HEK293 (cell line): Measurements from ENCODE around the gene CAMK2N2.

ENCODE experiments used
- MEIS1 ChIP-seq: sonication (generic); formaldehyde crosslinking; IDR thresholded peaks from 2 replicates; pipeline ENCODE4 v1.8.1; 2022; ENCODE audit warnings: missing genetic modification reagents, mild to moderate bottlenecking, borderline replicate concordance
- REPIN1 ChIP-seq: fragments of 450-650 bp; formaldehyde crosslinking; IDR thresholded peaks from 2 replicates; pipeline ENCODE4 v1.5.1; 2017; ENCODE audit warnings: missing biosample characterization, missing genetic modification characterization, low read depth
- SCRT2 ChIP-seq: fragments of 450-650 bp; formaldehyde crosslinking; IDR thresholded peaks from 2 replicates; pipeline ENCODE4 v1.5.1; 2016; ENCODE audit warnings: missing biosample characterization, missing genetic modification characterization
- SETDB1 ChIP-seq: IDR thresholded peaks from one replicate; pipeline ENCODE4 v1.6.1; 2017; ENCODE audit warnings: mild to moderate bottlenecking, low read length, moderate library complexity, mixed read lengths; ENCODE audit not compliant: insufficient read length
- SP3 ChIP-seq: fragments of 450-650 bp; formaldehyde crosslinking; IDR thresholded peaks from 2 replicates; pipeline ENCODE4 v1.5.1; 2016; ENCODE audit warnings: missing biosample characterization, missing genetic modification characterization
- SP7 ChIP-seq: fragments of 450-650 bp; formaldehyde crosslinking; IDR thresholded peaks from 2 replicates; pipeline ENCODE4 v1.5.1; 2016; ENCODE audit warnings: missing biosample characterization, missing genetic modification characterization
- YY1 ChIP-seq: fragments of 450-650 bp; formaldehyde crosslinking; IDR thresholded peaks from 2 replicates; pipeline ENCODE4 v1.5.1; 2018; ENCODE audit warnings: missing biosample characterization, missing genetic modification characterization
- ZBTB7A ChIP-seq: fragments of 450-650 bp; formaldehyde crosslinking; IDR thresholded peaks from 2 replicates; pipeline ENCODE4 v1.5.1; 2016; ENCODE audit warnings: low read depth, missing biosample characterization, missing genetic modification characterization
- ZFP3 ChIP-seq: fragments of 450-650 bp; formaldehyde crosslinking; IDR thresholded peaks from 2 replicates; pipeline ENCODE4 v1.5.1; 2016; ENCODE audit warnings: low read depth, missing biosample characterization, missing genetic modification characterization
- ZFP69B ChIP-seq: fragments of 450-650 bp; formaldehyde crosslinking; IDR thresholded peaks from 2 replicates; pipeline ENCODE4 v1.5.1; 2016; ENCODE audit warnings: missing biosample characterization, missing genetic modification characterization
- ZNF146 ChIP-seq: fragments of 450-650 bp; formaldehyde crosslinking; IDR thresholded peaks from 2 replicates; pipeline ENCODE4 v1.5.1; 2016; ENCODE audit warnings: missing biosample characterization, missing genetic modification characterization
- ZNF2 ChIP-seq: fragments of 450-650 bp; formaldehyde crosslinking; IDR thresholded peaks from 2 replicates; pipeline ENCODE4 v1.5.1; 2016; ENCODE audit warnings: missing biosample characterization, missing genetic modification characterization
- ZNF211 ChIP-seq: fragments of 450-650 bp; formaldehyde crosslinking; IDR thresholded peaks from 2 replicates; pipeline ENCODE4 v1.5.1; 2016; ENCODE audit warnings: low read depth, missing biosample characterization, missing genetic modification characterization
- ZNF335 ChIP-seq: fragments of 450-650 bp; formaldehyde crosslinking; conservative IDR thresholded peaks from 2 replicates; pipeline ENCODE4 v1.5.1; 2016; ENCODE audit warnings: missing biosample characterization, missing genetic modification characterization
- ZNF341 ChIP-seq: fragments of 450-650 bp; formaldehyde crosslinking; IDR thresholded peaks from 2 replicates; pipeline ENCODE4; 2016; ENCODE audit warnings: low read depth, missing biosample characterization, missing genetic modification characterization
- ZNF416 ChIP-seq: fragments of 450-650 bp; formaldehyde crosslinking; IDR thresholded peaks from 2 replicates; pipeline ENCODE4 v1.5.1; 2016; ENCODE audit warnings: missing biosample characterization, missing genetic modification characterization
- ZNF501 ChIP-seq: fragments of 450-650 bp; formaldehyde crosslinking; IDR thresholded peaks from 2 replicates; pipeline ENCODE4 v1.5.1; 2016; ENCODE audit warnings: missing biosample characterization, missing genetic modification characterization
- ZNF514 ChIP-seq: fragments of 450-650 bp; formaldehyde crosslinking; IDR thresholded peaks from 2 replicates; pipeline ENCODE4 v1.5.1; 2016; ENCODE audit warnings: missing biosample characterization, missing genetic modification characterization
- ZNF571 ChIP-seq: fragments of 450-650 bp; formaldehyde crosslinking; IDR thresholded peaks from 2 replicates; pipeline ENCODE4 v1.5.0; 2017; ENCODE audit warnings: missing biosample characterization, missing genetic modification characterization
- ZNF791 ChIP-seq: fragments of 450-650 bp; formaldehyde crosslinking; IDR thresholded peaks from 2 replicates; pipeline ENCODE4 v1.5.1; 2016; ENCODE audit warnings: missing biosample characterization, missing genetic modification characterization
- ZSCAN16 ChIP-seq: fragments of 450-650 bp; formaldehyde crosslinking; IDR thresholded peaks from 2 replicates; pipeline ENCODE4 v1.5.1; 2016; ENCODE audit warnings: missing biosample characterization, missing genetic modification characterization
- TF ChIP-seq, protein P1 (sequence below): fragments of 450-650 bp; formaldehyde crosslinking; IDR thresholded peaks from 2 replicates; pipeline ENCODE4 v1.5.1; 2016; ENCODE audit warnings: missing biosample characterization, missing genetic modification characterization
- TF ChIP-seq, protein P2 (sequence below): fragments of 450-650 bp; formaldehyde crosslinking; conservative IDR thresholded peaks from 2 replicates; pipeline ENCODE4 v1.5.1; 2016; ENCODE audit warnings: low read depth, missing biosample characterization, missing genetic modification characterization
- TF ChIP-seq, protein P3 (sequence below): fragments of 450-650 bp; formaldehyde crosslinking; IDR thresholded peaks from 2 replicates; pipeline ENCODE4 v1.5.1; 2016; ENCODE audit warnings: missing biosample characterization, missing genetic modification characterization
- TF ChIP-seq, protein P4 (sequence below): fragments of 450-650 bp; formaldehyde crosslinking; IDR thresholded peaks from 2 replicates; pipeline ENCODE4 v1.5.1; 2017; ENCODE audit warnings: missing biosample characterization, missing genetic modification characterization
- TF ChIP-seq, protein P5 (sequence below): fragments of 450-650 bp; formaldehyde crosslinking; optimal IDR thresholded peaks from 2 replicates; pipeline ENCODE3; 2016; ENCODE audit warnings: missing biosample characterization, mild to moderate bottlenecking, missing genetic modification characterization
- TF ChIP-seq, protein P6 (sequence below): fragments of 450-650 bp; formaldehyde crosslinking; IDR thresholded peaks from 2 replicates; pipeline ENCODE4 v1.5.1; 2016; ENCODE audit warnings: missing biosample characterization, missing genetic modification characterization
- TF ChIP-seq, protein P7 (sequence below): fragments of 450-650 bp; formaldehyde crosslinking; IDR thresholded peaks from 2 replicates; pipeline ENCODE4 v1.5.1; 2016; ENCODE audit warnings: missing biosample characterization, missing genetic modification characterization

CAMK2N2 gene

DNA sequence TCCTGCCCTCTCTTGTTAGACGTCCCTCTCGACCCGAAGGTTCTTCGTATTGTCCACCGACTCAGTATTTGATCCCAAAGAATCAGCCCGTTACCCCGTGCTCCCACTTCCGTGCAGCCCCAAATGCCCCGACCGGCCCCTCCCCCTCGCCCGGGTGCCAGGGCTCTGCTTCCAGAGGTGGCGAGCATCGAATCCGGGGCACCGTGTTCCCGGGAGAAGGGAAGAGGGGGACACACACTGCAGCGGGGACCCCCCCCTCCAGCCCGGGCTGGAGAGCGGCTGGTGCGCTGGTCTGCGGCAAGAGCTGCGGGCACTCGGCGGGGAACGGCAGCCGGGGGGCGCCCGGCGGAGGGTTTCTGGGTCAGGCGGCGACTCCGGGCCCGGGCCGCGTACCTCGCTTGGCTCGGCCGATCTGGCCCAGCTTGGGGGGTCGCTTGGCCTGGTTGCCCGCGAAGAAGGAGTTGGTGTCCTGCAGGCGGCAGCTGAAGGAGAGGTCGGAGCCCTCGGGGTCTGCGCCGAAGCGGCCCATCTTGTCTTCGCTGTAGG, 556 bp downstream of the CAMK2N2 start (continued):
- TF ChIP-seq ZNF211 (tag by site-specific recombination) (no peak), SETDB1 (no peak), REPIN1 (tag by site-specific recombination) (no peak), ZNF146 (tag by site-specific recombination) (no peak), ZFP69B (tag by site-specific recombination) (no peak), ZBTB7A (tag by site-specific recombination) (no peak), ZFP3 (tag by site-specific recombination) (no peak), ZNF341 (tag by site-specific recombination) (no peak), ZNF514 (tag by site-specific recombination) (no peak), YY1 (tag by site-specific recombination) (0 out of 2 replicates have a peak, but pooled peaks have one; percentile 31), ZNF791 (tag by site-specific recombination) (no peak), ZNF335 (tag by site-specific recombination) (0 out of 2 replicates have a peak, but pooled peaks have one; percentile 26), ZNF2 (no peak), ZSCAN16 (tag by site-specific recombination) (no peak), MEIS1 (CRISPR knock-in tag) (no peak), SP3 (tag by site-specific recombination) (no peak), ZNF571 (tag by site-specific recombination) (no peak), ZNF501 (tag by site-specific recombination) (0 out of 2 replicates have a peak, but pooled peaks have one; percentile 25), ZNF416 (no peak), SCRT2 (tag by site-specific recombination) (no peak), SP7 (tag by site-specific recombination) (no peak; the same call in 1 of the 2 replicates)
- TF ChIP-seq, protein P1, sequence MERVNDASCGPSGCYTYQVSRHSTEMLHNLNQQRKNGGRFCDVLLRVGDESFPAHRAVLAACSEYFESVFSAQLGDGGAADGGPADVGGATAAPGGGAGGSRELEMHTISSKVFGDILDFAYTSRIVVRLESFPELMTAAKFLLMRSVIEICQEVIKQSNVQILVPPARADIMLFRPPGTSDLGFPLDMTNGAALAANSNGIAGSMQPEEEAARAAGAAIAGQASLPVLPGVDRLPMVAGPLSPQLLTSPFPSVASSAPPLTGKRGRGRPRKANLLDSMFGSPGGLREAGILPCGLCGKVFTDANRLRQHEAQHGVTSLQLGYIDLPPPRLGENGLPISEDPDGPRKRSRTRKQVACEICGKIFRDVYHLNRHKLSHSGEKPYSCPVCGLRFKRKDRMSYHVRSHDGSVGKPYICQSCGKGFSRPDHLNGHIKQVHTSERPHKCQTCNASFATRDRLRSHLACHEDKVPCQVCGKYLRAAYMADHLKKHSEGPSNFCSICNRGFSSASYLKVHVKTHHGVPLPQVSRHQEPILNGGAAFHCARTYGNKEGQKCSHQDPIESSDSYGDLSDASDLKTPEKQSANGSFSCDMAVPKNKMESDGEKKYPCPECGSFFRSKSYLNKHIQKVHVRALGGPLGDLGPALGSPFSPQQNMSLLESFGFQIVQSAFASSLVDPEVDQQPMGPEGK: peak; percentile 19
- TF ChIP-seq, protein P2, sequence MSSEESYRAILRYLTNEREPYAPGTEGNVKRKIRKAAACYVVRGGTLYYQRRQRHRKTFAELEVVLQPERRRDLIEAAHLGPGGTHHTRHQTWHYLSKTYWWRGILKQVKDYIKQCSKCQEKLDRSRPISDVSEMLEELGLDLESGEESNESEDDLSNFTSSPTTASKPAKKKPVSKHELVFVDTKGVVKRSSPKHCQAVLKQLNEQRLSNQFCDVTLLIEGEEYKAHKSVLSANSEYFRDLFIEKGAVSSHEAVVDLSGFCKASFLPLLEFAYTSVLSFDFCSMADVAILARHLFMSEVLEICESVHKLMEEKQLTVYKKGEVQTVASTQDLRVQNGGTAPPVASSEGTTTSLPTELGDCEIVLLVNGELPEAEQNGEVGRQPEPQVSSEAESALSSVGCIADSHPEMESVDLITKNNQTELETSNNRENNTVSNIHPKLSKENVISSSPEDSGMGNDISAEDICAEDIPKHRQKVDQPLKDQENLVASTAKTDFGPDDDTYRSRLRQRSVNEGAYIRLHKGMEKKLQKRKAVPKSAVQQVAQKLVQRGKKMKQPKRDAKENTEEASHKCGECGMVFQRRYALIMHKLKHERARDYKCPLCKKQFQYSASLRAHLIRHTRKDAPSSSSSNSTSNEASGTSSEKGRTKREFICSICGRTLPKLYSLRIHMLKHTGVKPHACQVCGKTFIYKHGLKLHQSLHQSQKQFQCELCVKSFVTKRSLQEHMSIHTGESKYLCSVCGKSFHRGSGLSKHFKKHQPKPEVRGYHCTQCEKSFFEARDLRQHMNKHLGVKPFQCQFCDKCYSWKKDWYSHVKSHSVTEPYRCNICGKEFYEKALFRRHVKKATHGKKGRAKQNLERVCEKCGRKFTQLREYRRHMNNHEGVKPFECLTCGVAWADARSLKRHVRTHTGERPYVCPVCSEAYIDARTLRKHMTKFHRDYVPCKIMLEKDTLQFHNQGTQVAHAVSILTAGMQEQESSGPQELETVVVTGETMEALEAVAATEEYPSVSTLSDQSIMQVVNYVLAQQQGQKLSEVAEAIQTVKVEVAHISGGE (tag by site-specific recombination): peak; percentile 45
- TF ChIP-seq, protein P3, sequence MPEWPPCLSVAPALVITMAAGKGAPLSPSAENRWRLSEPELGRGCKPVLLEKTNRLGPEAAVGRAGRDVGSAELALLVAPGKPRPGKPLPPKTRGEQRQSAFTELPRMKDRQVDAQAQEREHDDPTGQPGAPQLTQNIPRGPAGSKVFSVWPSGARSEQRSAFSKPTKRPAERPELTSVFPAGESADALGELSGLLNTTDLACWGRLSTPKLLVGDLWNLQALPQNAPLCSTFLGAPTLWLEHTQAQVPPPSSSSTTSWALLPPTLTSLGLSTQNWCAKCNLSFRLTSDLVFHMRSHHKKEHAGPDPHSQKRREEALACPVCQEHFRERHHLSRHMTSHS (tag by site-specific recombination): no peak
- TF ChIP-seq, protein P4, sequence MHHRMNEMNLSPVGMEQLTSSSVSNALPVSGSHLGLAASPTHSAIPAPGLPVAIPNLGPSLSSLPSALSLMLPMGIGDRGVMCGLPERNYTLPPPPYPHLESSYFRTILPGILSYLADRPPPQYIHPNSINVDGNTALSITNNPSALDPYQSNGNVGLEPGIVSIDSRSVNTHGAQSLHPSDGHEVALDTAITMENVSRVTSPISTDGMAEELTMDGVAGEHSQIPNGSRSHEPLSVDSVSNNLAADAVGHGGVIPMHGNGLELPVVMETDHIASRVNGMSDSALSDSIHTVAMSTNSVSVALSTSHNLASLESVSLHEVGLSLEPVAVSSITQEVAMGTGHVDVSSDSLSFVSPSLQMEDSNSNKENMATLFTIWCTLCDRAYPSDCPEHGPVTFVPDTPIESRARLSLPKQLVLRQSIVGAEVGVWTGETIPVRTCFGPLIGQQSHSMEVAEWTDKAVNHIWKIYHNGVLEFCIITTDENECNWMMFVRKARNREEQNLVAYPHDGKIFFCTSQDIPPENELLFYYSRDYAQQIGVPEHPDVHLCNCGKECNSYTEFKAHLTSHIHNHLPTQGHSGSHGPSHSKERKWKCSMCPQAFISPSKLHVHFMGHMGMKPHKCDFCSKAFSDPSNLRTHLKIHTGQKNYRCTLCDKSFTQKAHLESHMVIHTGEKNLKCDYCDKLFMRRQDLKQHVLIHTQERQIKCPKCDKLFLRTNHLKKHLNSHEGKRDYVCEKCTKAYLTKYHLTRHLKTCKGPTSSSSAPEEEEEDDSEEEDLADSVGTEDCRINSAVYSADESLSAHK (tag by site-specific recombination): no peak
- TF ChIP-seq, protein P5, sequence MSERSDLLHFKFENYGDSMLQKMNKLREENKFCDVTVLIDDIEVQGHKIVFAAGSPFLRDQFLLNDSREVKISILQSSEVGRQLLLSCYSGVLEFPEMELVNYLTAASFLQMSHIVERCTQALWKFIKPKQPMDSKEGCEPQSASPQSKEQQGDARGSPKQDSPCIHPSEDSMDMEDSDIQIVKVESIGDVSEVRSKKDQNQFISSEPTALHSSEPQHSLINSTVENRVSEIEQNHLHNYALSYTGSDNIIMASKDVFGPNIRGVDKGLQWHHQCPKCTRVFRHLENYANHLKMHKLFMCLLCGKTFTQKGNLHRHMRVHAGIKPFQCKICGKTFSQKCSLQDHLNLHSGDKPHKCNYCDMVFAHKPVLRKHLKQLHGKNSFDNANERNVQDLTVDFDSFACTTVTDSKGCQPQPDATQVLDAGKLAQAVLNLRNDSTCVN (tag by site-specific recombination): peak; percentile 51
- TF ChIP-seq, protein P6, sequence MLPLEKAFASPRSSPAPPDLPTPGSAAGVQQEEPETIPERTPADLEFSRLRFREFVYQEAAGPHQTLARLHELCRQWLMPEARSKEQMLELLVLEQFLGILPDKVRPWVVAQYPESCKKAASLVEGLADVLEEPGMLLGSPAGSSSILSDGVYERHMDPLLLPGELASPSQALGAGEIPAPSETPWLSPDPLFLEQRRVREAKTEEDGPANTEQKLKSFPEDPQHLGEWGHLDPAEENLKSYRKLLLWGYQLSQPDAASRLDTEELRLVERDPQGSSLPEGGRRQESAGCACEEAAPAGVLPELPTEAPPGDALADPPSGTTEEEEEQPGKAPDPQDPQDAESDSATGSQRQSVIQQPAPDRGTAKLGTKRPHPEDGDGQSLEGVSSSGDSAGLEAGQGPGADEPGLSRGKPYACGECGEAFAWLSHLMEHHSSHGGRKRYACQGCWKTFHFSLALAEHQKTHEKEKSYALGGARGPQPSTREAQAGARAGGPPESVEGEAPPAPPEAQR (tag by site-specific recombination): no peak
- TF ChIP-seq, protein P7, sequence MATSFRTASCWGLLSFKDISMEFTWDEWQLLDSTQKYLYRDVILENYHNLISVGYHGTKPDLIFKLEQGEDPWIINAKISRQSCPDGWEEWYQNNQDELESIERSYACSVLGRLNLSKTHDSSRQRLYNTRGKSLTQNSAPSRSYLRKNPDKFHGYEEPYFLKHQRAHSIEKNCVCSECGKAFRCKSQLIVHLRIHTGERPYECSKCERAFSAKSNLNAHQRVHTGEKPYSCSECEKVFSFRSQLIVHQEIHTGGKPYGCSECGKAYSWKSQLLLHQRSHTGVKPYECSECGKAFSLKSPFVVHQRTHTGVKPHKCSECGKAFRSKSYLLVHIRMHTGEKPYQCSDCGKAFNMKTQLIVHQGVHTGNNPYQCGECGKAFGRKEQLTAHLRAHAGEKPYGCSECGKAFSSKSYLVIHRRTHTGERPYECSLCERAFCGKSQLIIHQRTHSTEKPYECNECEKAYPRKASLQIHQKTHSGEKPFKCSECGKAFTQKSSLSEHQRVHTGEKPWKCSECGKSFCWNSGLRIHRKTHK (tag by site-specific recombination): no peak
